Measurements from ENCODE around the gene ALDH1L1.
"Not testable (repeated sequence)": the region's sequence is repeated elsewhere in the genome, so short reads cannot be mapped to it uniquely, and the experiment has no call there.

Gene ALDH1L1

DNA sequence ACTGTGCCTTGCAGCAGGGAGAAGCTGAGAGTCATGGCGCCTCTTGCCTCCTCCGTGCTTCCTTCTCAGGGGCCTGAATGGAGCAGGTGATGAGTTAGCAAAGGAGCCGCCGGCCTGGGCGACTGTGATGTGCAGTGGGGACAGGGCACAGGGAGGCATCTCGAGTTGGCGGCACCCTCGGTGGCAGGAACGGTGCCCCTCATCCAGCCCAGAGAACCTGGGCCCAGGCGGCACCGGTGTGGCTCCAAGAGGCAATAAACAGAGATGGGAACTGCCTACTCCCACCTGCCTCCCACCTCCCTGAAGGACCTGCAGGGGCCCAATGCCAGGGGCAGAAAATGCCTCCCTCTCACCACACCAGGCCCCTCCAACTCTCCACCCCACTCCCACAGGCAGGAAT lies 102.6 kb downstream of the ALDH1L1 start:
- no peak overlapping the region for H3K4me3 ChIP-seq (ENCODE audit: low read length)
- no peak for DNase-seq (ENCODE audit: low read depth, low spot score)

- H3K4me3 ChIP-seq (ENCODE audit: low read length), result no peak overlapping the region
- no peak for DNase-seq (ENCODE audit: low read depth, low spot score)
These were observed 104.2 kb downstream of the ALDH1L1 start for GRCh38 chr3:126076140-126076539.

DNA sequence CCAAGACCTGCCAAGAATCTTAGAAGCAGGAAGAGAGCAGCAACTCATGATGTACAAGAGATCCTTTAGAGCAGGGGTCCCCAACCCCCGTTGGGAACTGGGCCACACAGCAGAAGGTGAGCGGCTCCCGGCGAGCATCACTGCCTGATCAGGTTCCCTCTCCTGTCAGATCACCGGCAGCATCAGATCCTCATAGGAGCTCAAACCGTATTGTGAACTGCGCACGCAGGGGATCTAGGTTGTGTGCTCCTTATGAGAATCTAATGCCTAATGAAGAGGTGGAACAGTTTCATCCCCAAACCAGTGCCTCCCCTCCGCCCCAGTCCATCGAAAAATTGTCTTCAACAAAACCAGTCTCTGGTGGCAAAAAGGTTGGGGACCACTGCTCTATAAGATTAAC lies 110.2 kb downstream of the ALDH1L1 start:
- DNase-seq (ENCODE audit: low read depth, low spot score), result no peak
- no peak overlapping the region for H3K4me3 ChIP-seq (ENCODE audit: low read length)

DNA sequence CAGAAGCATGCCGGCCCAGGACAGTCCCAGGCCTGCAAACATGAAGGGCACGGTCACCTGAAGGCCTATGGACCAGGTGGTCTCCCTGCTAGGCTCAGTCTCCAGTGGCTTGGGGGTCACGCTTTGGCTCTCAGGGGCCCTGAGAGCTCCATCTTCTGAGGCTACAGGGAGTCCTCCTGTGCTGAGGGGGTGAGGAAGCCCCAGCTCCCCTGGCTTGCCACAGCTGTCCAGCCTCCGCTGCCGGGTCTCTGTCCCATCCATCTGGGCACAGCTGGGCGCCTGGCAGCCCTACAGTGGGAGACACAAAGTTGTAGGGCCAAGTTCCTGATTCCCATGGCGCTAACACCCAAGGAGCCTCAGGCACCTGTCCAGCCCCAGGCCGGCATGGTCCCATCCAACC lies 112.4 kb downstream of the ALDH1L1 start:
- H3K4me3 ChIP-seq (ENCODE audit: low read length), result no peak overlapping the region
- no peak for DNase-seq (ENCODE audit: low read depth, low spot score)

DNA sequence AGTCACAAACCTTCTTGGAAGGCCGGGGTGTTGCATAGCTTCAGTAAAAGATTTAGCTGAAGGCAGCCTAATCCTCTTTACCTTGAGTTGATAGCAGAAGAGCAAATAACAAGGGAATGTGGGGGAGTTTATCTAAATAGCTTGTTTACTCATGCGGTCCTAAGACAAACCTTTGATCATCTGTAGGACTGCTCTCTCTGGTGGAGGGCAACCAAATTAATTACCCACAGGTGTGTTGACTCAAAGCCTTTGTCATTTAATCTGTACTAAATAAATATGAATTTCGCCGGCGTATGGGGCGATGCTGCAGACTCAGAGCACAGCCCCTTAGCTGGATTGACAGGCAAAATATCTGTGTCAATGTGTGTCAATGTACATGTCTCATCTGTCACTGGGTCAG lies 113.7 kb downstream of the ALDH1L1 start:
- not testable (repeated sequence) for DNase-seq (ENCODE audit: low read depth, low spot score); H3K4me3 ChIP-seq (ENCODE audit: low read length)

DNA sequence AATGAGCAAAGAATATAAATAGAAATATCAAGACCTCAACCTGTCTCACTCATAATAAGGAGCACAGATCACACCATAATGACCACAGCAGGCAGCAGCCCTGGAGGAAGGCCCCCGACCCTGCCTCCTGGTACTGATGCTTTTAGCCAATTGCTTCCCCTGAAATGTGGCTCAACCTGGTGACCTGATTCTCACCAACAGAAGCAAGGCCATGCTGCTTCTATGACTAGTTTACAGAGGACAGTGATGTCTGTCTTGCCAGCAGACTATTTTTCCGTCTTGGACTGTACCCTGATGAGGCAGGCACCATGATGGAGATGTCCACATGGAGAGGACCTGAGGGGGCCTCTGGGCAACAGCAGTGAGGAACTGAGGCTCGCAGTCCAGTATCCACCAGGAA lies 114.5 kb downstream of the ALDH1L1 start:
- DNase-seq (ENCODE audit: low read depth, low spot score), result no peak
- no peak overlapping the region for H3K4me3 ChIP-seq (ENCODE audit: low read length)

GRCh38 chr3:126064627-126065258 lies 115.6 kb downstream of the ALDH1L1 start:
- no peak overlapping the region for H3K4me3 ChIP-seq (ENCODE audit: low read length)
- no peak for DNase-seq (ENCODE audit: low read depth, low spot score)

DNA sequence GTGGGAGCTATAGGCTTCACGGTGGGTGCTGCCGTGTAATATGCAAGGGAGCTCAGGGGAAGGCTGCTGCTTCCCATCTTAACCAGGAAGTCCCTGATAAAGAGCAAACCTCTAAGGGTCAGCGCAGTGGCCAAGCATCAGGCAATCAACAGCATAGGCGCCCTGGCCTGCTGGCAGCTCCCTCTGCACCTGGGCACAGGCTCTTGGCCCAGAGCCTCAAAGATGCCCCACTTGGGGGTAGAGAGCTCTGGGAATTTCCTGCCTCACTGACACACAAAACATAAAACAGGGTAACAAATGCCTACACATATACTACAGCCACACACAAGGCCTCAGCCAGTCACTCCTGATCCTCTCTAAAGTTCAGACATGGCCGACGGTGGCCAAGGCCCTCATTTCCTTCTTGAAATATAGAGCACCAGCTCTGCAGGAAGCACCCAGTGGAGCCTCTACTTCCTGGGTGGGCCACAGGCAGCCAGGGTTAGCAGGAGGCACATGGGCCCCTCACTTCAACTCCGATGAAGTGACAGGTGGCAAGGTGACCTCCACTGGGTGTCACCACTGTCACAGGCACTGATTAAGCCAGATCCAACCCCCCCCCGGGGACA lies 116.9 kb downstream of the ALDH1L1 start:
- DNase-seq (ENCODE audit: low read depth, low spot score), result no peak
- H3K4me3 ChIP-seq (ENCODE audit: low read length), result no peak overlapping the region

GRCh38 chr3:126061301-126062032 lies 118.9 kb downstream of the ALDH1L1 start:
- no peak overlapping the region for H3K4me3 ChIP-seq (ENCODE audit: low read length)
- no peak for DNase-seq (ENCODE audit: low read depth, low spot score)

DNA sequence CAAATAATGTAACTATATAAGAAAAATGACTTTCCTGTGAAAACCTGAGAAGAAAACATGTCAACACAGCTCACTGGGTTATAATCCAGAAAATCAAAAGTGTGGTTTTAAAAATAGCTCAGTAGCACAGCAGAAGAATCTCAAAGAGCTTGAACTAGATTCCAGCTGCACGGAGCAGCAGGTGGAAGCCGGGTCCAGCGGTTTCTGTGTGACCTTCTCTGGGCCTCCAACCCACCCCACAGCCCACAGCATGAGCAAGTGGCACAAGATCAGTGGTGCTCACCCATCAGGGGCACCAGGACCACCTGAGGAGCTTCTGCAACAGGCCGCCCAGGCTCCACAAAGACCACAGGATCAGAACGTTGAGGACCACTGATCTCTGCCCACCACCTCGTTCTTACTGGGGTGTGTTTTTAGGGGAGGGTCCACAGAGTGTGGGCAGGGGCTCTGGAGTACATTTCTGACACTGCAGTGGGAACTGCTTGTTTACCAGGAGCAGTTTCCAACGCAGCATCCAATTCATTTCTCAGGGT lies 119.7 kb downstream of the ALDH1L1 start:
- DNase-seq (ENCODE audit: low read depth, low spot score), result no peak

DNA sequence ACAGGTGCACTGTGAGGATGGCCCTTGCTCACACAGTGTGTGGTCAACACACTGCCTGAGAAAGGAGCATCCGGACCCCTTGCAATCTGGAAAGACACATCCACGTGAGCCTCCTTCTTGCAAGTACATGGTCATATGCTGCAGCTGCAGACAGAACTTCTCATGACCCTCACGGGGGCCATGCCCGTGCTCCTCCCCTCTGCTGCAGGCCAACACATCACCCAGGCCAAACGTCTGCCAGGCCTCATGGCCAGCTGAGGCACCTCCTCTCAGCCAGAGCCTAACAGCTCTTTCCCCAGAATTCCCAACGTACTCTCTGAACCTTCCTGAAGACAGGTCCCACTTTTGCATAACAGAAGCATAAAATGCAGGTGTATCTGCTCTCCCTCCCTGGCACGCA lies 121.7 kb downstream of the ALDH1L1 start:
- no peak for DNase-seq (ENCODE audit: low read depth, low spot score)
- H3K4me3 ChIP-seq (ENCODE audit: low read length), result no peak overlapping the region

More for the DNA sequence above, 119.7 kb downstream of the ALDH1L1 start:
- no peak overlapping the region for H3K4me3 ChIP-seq (ENCODE audit: low read length)

GRCh38 chr3:126057936-126058335 lies 122.5 kb downstream of the ALDH1L1 start:
- no peak for DNase-seq (ENCODE audit: low read depth, low spot score)
- H3K4me3 ChIP-seq (ENCODE audit: low read length), result no peak overlapping the region

DNA sequence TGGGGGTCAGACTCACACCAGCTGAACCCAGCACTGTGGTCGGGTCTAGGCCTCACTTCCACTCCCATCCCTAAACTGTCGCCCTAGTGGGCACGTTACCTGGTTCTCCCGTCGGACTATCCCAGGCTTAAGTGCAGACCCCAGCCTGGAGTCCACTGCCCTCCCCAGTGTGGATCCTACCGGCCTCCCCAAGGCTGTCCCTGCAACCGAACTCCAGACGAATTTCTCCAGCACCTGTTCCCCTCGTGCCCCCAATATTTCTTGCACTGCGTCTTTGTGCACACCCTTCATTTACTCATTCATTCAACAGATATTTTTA lies 122.9 kb downstream of the ALDH1L1 start:
- no peak overlapping the region for H3K4me3 ChIP-seq (ENCODE audit: low read length)
- no peak for DNase-seq (ENCODE audit: low read depth, low spot score)

- no peak for DNase-seq (ENCODE audit: low read depth, low spot score)
- no peak overlapping the region for H3K4me3 ChIP-seq (ENCODE audit: low read length)
These were observed 123.5 kb downstream of the ALDH1L1 start for GRCh38 chr3:126056681-126057500.

GRCh38 chr3:126056088-126056487 lies 124.3 kb downstream of the ALDH1L1 start:
- no peak overlapping the region for H3K4me3 ChIP-seq (ENCODE audit: low read length)
- DNase-seq (ENCODE audit: low read depth, low spot score), result no peak

- DNase-seq (ENCODE audit: low read depth, low spot score), result no peak
- H3K4me3 ChIP-seq (ENCODE audit: low read length), result no peak overlapping the region
These were observed 125.5 kb downstream of the ALDH1L1 start for GRCh38 chr3:126054870-126055269.

- no peak for DNase-seq (ENCODE audit: low read depth, low spot score)
- no peak overlapping the region for H3K4me3 ChIP-seq (ENCODE audit: low read length)
These were observed 126.3 kb downstream of the ALDH1L1 start for GRCh38 chr3:126053949-126054569.

Data from Jurkat, Clone E6-1 (cell line).